Stomach (tissue), 9 donors: Measurements from ENCODE around the gene SERTAD2. TPM values are rescaled to one million over a fixed set of nuclear protein-coding genes. Genes with fewer than 3 reads are reported as not detected.

Experiments used
- DNase-seq, 2 donors: peaks; one replicate each; pipeline versions ENCODE4 v3.0.0 to v3.0.0-alpha.2; 2013 to 2019
- H3K27ac ChIP-seq, 5 donors: fragments of 200-600 bp in 4 of 5; sonication (generic) in 4 of 5; one replicate each; pipeline ENCODE4 v1.5.1; 2013 to 2019; ENCODE audit warnings: mild to moderate bottlenecking in 1 of 5, moderate library complexity in 1 of 5
- H3K27me3 ChIP-seq, 3 donors: fragments of 200-600 bp; sonication (generic); one replicate each; pipeline ENCODE4 v1.5.1; 2017 to 2019; ENCODE audit warnings: mixed run types in 1 of 3
- H3K36me3 ChIP-seq, 4 donors: fragments of 200-600 bp; sonication (generic); 1 replicate in 3 of 4; 2 replicates in 1 of 4; pipeline ENCODE4 v1.5.1; 2016 to 2019
- H3K4me1 ChIP-seq, 4 donors: fragments of 200-600 bp; sonication (generic); one replicate each; pipeline ENCODE4 v1.5.1; 2016 to 2019
- H3K4me3 ChIP-seq, 4 donors: fragments of 200-600 bp; sonication (generic) in 3 of 4; one replicate each; pipeline ENCODE4 v1.5.1; 2016 to 2019; ENCODE audit warnings: mild to moderate bottlenecking in 1 of 4
- H3K9me3 ChIP-seq, 4 donors: fragments of 200-600 bp; sonication (generic); one replicate each; pipeline ENCODE4 v1.5.1; 2016 to 2019
- EP300 ChIP-seq: sonication (generic); formaldehyde crosslinking; IDR thresholded peaks from one replicate; pipeline ENCODE4 v1.6.1; 2017; ENCODE audit warnings: antibody characterized with exemption
- POLR2A ChIP-seq, 4 donors: fragments of 450-650 bp; IDR thresholded peaks; one replicate each; pipeline ENCODE4 v1.6.1; 2016; ENCODE audit warnings: antibody characterized with exemption in 4 of 4, control low read depth in 2 of 4, mild to moderate bottlenecking in 1 of 4, moderate library complexity in 1 of 4
- POLR2AphosphoS5 ChIP-seq, 3 donors: sonication (generic); formaldehyde crosslinking; IDR thresholded peaks; one replicate each; pipeline ENCODE4 v1.6.1; 2016; ENCODE audit warnings: antibody characterized with exemption in 3 of 3
- WGBS, 5 donors: extraction: QIAGEN DNeasy Blood & Tissue Kit in 3 of 5; methylation state at CpG; one replicate each; pipeline versions ENCODE4 v1.1.5 to v1.1.7; 2013 to 2018; 5-methylcytosine and 5-hydroxymethylcytosine counted together
- intact Hi-C: fragments of 100-400 bp; cut with DNase I; formaldehyde crosslinking; loops from one replicate; pipeline ENCODE4 v1.15.1; 2023; ENCODE audit warnings: low total_unique reads
- polyA plus RNA-seq, 3 donors: library from polyadenylated mRNA; stranded (reverse); fragments of 200-250 nt; gene quantifications; one replicate each; pipeline ENCODE4 v1.2.3, GENCODE V29; 2013
- total RNA-seq, 5 donors: library from RNA; depleted of rRNA; stranded (reverse); fragments of >200 nt; gene quantifications; one replicate each; pipeline versions ENCODE4 v1.1.0 to v1.2.3, GENCODE V29; 2014 to 2016
- TF ChIP-seq, protein P1 (sequence below), 7 experiments: fragments of 450-650 bp in 4 of 7; fragments of 200-600 bp in 3 of 7; sonication (generic) in 3 of 7; IDR thresholded peaks; one replicate each; pipeline ENCODE4 v1.5.1; 2016 to 2019; ENCODE audit warnings: antibody characterized with exemption in 7 of 7, control low read depth in 2 of 7, mild to moderate bottlenecking in 1 of 7
- donor health status: healthy with polysubstance abuse.
- donor health status: Bipolar disorder and iron deficiency.
- donor health status: healthy.

Gene SERTAD2
- total and polyA plus RNA-seq, 8 donors, result 2.0 to 11.9 (median 6.4) TPM

DNA sequence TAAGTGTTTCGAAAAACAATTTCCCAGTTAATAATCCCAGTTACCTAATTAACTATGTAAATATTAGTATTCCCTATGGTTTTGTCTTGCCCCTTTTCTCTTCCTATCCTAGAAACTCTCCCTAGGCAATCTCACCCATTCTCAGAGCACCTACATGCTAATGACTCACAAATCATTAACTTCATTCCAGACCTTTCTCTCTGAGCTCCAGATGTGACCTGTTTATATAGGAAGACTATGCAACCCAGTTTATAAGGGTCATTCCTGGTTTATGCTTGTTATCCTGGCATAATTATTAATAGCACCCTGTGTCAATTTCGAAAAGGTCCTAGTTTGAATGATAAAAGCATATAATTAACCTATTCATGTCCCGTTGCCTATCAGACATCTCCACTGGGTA, 14.8 kb upstream of the SERTAD2 start:
- H3K36me3 ChIP-seq, result no peaks in the 10 kb centered on the region
- intact Hi-C loops, result loop anchor here (10.0 kb wide), 1 partner anchor 46 kb away; no protein-coding TSS in a partner anchor
- no peaks in the 10 kb centered on the region for H3K27me3 ChIP-seq
- DNase-seq, result no peak
- no peak overlapping the region for H3K27ac ChIP-seq
- no peak overlapping the region for H3K4me3 ChIP-seq
- peaks cover 0 to 15% (median 7%) of the 10 kb centered on the region in 4 donors for H3K4me1 ChIP-seq
- TF ChIP-seq EP300 (no peak), POLR2A (IDR thresholded peaks at IDR 0.05) (no peak), POLR2AphosphoS5 (IDR thresholded peaks at IDR 0.05) (no peak)
- TF ChIP-seq, protein P1, sequence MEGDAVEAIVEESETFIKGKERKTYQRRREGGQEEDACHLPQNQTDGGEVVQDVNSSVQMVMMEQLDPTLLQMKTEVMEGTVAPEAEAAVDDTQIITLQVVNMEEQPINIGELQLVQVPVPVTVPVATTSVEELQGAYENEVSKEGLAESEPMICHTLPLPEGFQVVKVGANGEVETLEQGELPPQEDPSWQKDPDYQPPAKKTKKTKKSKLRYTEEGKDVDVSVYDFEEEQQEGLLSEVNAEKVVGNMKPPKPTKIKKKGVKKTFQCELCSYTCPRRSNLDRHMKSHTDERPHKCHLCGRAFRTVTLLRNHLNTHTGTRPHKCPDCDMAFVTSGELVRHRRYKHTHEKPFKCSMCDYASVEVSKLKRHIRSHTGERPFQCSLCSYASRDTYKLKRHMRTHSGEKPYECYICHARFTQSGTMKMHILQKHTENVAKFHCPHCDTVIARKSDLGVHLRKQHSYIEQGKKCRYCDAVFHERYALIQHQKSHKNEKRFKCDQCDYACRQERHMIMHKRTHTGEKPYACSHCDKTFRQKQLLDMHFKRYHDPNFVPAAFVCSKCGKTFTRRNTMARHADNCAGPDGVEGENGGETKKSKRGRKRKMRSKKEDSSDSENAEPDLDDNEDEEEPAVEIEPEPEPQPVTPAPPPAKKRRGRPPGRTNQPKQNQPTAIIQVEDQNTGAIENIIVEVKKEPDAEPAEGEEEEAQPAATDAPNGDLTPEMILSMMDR (IDR thresholded peaks at IDR 0.05), result no peak
- no peaks in the 10 kb centered on the region for H3K9me3 ChIP-seq
- 83 to 94% (median 89%) methylated on average over 3 of the region's 3 CpGs for WGBS, 5 donors

DNA sequence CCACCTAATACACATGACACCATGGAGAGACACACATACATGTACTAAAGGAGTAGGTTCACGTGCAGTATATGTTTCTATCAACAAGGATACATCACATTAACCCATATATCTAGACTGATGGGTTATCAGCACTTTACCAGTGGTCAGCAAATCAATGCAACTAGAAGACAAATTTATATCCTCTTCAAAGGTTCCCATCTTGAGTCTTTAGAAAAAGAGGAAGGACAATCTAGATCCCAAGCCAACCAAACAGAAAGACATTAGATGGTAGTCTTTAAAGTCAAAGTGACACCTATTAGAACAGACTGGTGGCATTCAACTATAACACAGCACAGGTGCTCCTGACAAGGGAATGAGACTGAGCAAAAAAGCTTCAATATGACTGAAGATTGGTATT, 13.8 kb upstream of the SERTAD2 start:
- WGBS, 5 donors, result 92 to 97% (median 93%) methylated on average over 1 of the region's 1 CpG
- Histone ChIP-seq H3K27ac (peak overlapping the region in 1 of 5 donors; percentile 16), H3K36me3 (no peaks in the 10 kb centered on the region), H3K4me3 (no peak overlapping the region), H3K27me3 (no peaks in the 10 kb centered on the region), H3K9me3 (no peaks in the 10 kb centered on the region), H3K4me1 (peaks cover 0 to 15% (median 7%) of the 10 kb centered on the region in 4 donors)
- no peak for DNase-seq
- TF ChIP-seq POLR2A (IDR thresholded peaks at IDR 0.05) (no peak), EP300 (no peak), POLR2AphosphoS5 (IDR thresholded peaks at IDR 0.05) (no peak)
- TF ChIP-seq, protein P1 (IDR thresholded peaks at IDR 0.05), result no peak
- intact Hi-C loops, result loop anchor here (10.0 kb wide), 1 partner anchor 47 kb away; no protein-coding TSS in a partner anchor

DNA sequence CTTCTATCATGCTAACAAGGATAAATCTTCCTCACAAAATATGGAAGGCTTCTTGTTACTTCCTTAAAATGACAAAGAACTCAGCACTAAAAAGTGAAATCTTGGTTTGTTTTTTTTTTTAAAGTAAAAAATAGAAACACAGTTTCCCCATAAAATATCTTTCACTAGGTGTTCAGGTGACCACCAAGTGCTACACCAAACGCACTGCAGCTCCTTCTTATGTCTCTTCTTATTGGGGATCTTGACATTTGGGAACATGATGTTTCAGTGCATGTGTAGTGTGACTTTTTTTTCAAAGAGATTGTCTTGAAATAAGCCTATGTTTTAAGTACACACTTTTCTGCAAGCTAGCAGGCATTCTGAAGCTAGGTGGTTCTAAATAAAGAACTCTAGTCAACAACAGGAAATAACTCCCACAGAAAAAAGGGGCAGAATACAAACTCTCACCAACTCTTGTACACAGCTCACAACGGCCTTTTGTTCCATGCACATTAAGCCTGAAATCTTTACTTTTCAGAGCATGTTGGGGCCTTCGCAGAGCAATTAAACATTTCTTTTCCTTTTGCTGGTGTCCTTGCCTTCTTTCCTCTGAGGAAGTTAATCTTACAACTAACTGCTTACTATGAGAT, 13.2 kb upstream of the SERTAD2 start:
- H3K27me3 ChIP-seq, result no peaks in the 10 kb centered on the region
- no peaks in the 10 kb centered on the region for H3K9me3 ChIP-seq
- intact Hi-C loops, result loop anchor here (10.0 kb wide), 1 partner anchor 48 kb away; no protein-coding TSS in a partner anchor
- no peak for DNase-seq
- H3K4me1 ChIP-seq, result peaks cover 0 to 15% (median 7%) of the 10 kb centered on the region in 4 donors
- no peak for TF ChIP-seq POLR2AphosphoS5 (IDR thresholded peaks at IDR 0.05)
- TF ChIP-seq EP300, result no peak
- TF ChIP-seq, protein P1 (IDR thresholded peaks at IDR 0.05), result no peak
- no peak for TF ChIP-seq POLR2A (IDR thresholded peaks at IDR 0.05)
- WGBS, 5 donors, result 51 to 65% (median 55%) methylated on average over 3 of the region's 3 CpGs
- H3K27ac ChIP-seq, result peak overlapping the region in 1 of 5 donors; percentile 16
- no peaks in the 10 kb centered on the region for H3K36me3 ChIP-seq
- no peak overlapping the region for H3K4me3 ChIP-seq

DNA sequence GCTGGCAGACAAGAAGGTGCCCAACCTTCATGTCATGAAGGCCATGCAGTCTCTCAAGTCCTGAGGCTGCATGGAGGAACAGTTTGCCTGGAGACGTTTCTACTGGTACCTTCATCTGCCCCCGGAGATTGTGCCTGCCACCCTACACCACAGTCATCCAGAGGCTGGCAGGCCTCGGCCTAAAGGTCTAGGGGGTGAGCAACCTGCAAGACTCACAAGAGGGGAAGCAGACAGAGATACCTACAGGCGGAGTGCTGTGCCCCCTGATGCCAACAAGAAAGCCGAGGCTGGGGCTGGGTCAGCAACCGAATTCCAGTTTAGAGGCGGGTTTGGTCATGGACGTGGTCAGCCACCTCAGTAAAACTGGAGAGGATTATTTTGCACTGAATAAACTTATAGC, 12.0 kb upstream of the SERTAD2 start:
- Histone ChIP-seq H3K4me1 (peaks cover 0 to 15% (median 7%) of the 10 kb centered on the region in 4 donors), H3K27me3 (no peaks in the 10 kb centered on the region), H3K4me3 (no peak overlapping the region), H3K27ac (no peak overlapping the region), H3K9me3 (no peaks in the 10 kb centered on the region), H3K36me3 (no peaks in the 10 kb centered on the region)
- 83 to 97% (median 96%) methylated on average over 8 of the region's 8 CpGs for WGBS, 5 donors
- no peak for TF ChIP-seq POLR2A (IDR thresholded peaks at IDR 0.05)
- TF ChIP-seq, protein P1 (IDR thresholded peaks at IDR 0.05), result no peak
- TF ChIP-seq POLR2AphosphoS5 (IDR thresholded peaks at IDR 0.05), result no peak
- TF ChIP-seq EP300, result no peak
- DNase-seq, result no peak
- intact Hi-C loops, result loop anchor here (10.0 kb wide), 1 partner anchor 49 kb away; no protein-coding TSS in a partner anchor
